ENCODE measurements around the gene GALNT6.

The GALNT6 gene

GRCh38 chr12:51359851-51360250, 31.4 kb downstream of the GALNT6 start:
- in situ Hi-C loops (cut with HindIII; ENCODE audit: low pct_ligation_motif_present, low sequenced_read_pairs): no loop called here
- no peak for TF ChIP-seq CTCF (IDR thresholded peaks at IDR 0.05; ENCODE audit: low read depth, low read length, missing control alignments)
- Histone ChIP-seq H3K27me3 (replicated peaks) (no peaks in the 10 kb centered on the region), H3K36me3 (replicated peaks) (no peaks in the 10 kb centered on the region), H3K27ac (no peak overlapping the region), H3K4me3 (ENCODE audit: low read depth, low read length) (no peak overlapping the region)
- DNase-seq: no peak

GRCh38 chr12:51358496-51358895, 32.7 kb downstream of the GALNT6 start:
- Histone ChIP-seq H3K27me3 (replicated peaks) (no peaks in the 10 kb centered on the region), H3K4me3 (ENCODE audit: low read depth, low read length) (no peak overlapping the region), H3K36me3 (replicated peaks) (no peaks in the 10 kb centered on the region), H3K27ac (no peak overlapping the region)
- no peak for TF ChIP-seq CTCF (IDR thresholded peaks at IDR 0.05; ENCODE audit: low read depth, low read length, missing control alignments)
- no peak for DNase-seq
- in situ Hi-C loops (cut with HindIII; ENCODE audit: low pct_ligation_motif_present, low sequenced_read_pairs): no loop called here

- H3K27me3 ChIP-seq (replicated peaks): no peaks in the 10 kb centered on the region
- no peak overlapping the region for H3K4me3 ChIP-seq (ENCODE audit: low read depth, low read length)
- in situ Hi-C loops (cut with HindIII; ENCODE audit: low pct_ligation_motif_present, low sequenced_read_pairs): no loop called here
- no peak overlapping the region for H3K27ac ChIP-seq
- no peak for DNase-seq
- no peaks in the 10 kb centered on the region for H3K36me3 ChIP-seq (replicated peaks)
- no peak for TF ChIP-seq CTCF (IDR thresholded peaks at IDR 0.05; ENCODE audit: low read depth, low read length, missing control alignments)
Observed at GRCh38 chr12:51357374-51358047, 33.7 kb downstream of the GALNT6 start.

GRCh38 chr12:51351913-51352532, 39.2 kb downstream of the GALNT6 start:
- no peaks in the 10 kb centered on the region for H3K27me3 ChIP-seq (replicated peaks)
- H3K27ac ChIP-seq: no peak overlapping the region
- TF ChIP-seq CTCF (IDR thresholded peaks at IDR 0.05; ENCODE audit: low read depth, low read length, missing control alignments): peak; percentile 91
- no peaks in the 10 kb centered on the region for H3K36me3 ChIP-seq (replicated peaks)
- in situ Hi-C loops (cut with HindIII; ENCODE audit: low pct_ligation_motif_present, low sequenced_read_pairs): no loop called here
- DNase-seq: peak; percentile 68
- no peak overlapping the region for H3K4me3 ChIP-seq (ENCODE audit: low read depth, low read length)

GRCh38 chr12:51349026-51349425, 42.2 kb downstream of the GALNT6 start:
- Histone ChIP-seq H3K27me3 (replicated peaks) (no peaks in the 10 kb centered on the region), H3K27ac (no peak overlapping the region), H3K4me3 (ENCODE audit: low read depth, low read length) (no peak overlapping the region), H3K36me3 (replicated peaks) (no peaks in the 10 kb centered on the region)
- peak; percentile 31 for DNase-seq
- no peak for TF ChIP-seq CTCF (IDR thresholded peaks at IDR 0.05; ENCODE audit: low read depth, low read length, missing control alignments)
- in situ Hi-C loops (cut with HindIII; ENCODE audit: low pct_ligation_motif_present, low sequenced_read_pairs): no loop called here

Data from brain microvascular endothelial cell (primary cell).